NOMO-1 treated with dmso at 0.1 percent for 144 hours (cell line): ENCODE data around the gene C1orf35.

Experiments
- DNase-seq: peaks from one replicate; lab custom pipeline; 2025; ENCODE audit not compliant: unreplicated experiment; lab: John Stamatoyannopoulos, UW

C1orf35 gene

GRCh38 chr1:228064296-228064695, 38.8 kb downstream of the C1orf35 start:
- no peak for DNase-seq

- no peak for DNase-seq
Observed at GRCh38 chr1:228063251-228064191, 39.6 kb downstream of the C1orf35 start.

- no peak for DNase-seq
Observed at GRCh38 chr1:228062812-228063211, 40.3 kb downstream of the C1orf35 start.

- no peak for DNase-seq
Observed at GRCh38 chr1:228062085-228062791, 40.9 kb downstream of the C1orf35 start.

GRCh38 chr1:228061411-228062084, 41.6 kb downstream of the C1orf35 start:
- no peak for DNase-seq

GRCh38 chr1:228060458-228061190, 42.5 kb downstream of the C1orf35 start:
- DNase-seq, result no peak

- no peak for DNase-seq
Observed at GRCh38 chr1:228059634-228060457, 43.3 kb downstream of the C1orf35 start.

GRCh38 chr1:228058949-228059633, 44.0 kb downstream of the C1orf35 start:
- no peak for DNase-seq

GRCh38 chr1:228058172-228058948, 44.8 kb downstream of the C1orf35 start:
- DNase-seq, result no peak
